ENCODE results near the gene NGF. TPM values are rescaled to one million over a fixed set of nuclear protein-coding genes. Genes with fewer than 3 reads are reported as not detected.
A peak's percentile ranks its signal among the peaks of the same experiment; 100 is the strongest.

Gene NGF
- total RNA-seq, 1 donor from 2014 or later: 2.7 TPM

- peak overlapping the region; percentile 93 for H3K27ac ChIP-seq
- intact Hi-C loops (cut with DNase I): loop anchor here (2.0 to 10.0 kb wide), 2 partner anchors 50 to 98 kb away; no protein-coding TSS in a partner anchor
- DNase-seq (ENCODE audit: extremely low spot score in 2 of 2): peak in 1 of 2 donors; percentile 96
- H3K4me3 ChIP-seq: no peak overlapping the region
- no peaks in the 10 kb centered on the region for H3K27me3 ChIP-seq
- H3K4me1 ChIP-seq: peaks cover 66% of the 10 kb centered on the region
- TF ChIP-seq POLR2A (IDR thresholded peaks at IDR 0.05): no peak
- no peak for TF ChIP-seq CTCF (IDR thresholded peaks at IDR 0.05)
- TF ChIP-seq POLR2AphosphoS5 (IDR thresholded peaks at IDR 0.05; ENCODE audit: insufficient read depth in 1 of 2, low read depth in 1 of 2): peak; percentile 54 to 87
- H3K9me3 ChIP-seq: no peaks in the 10 kb centered on the region
- no peaks in the 10 kb centered on the region for H3K36me3 ChIP-seq
Observed at GRCh38 chr1:115282807-115283208, 55.2 kb downstream of the NGF start.

GRCh38 chr1:115281143-115281542 lies 56.9 kb downstream of the NGF start:
- DNase-seq (ENCODE audit: extremely low spot score in 2 of 2): no peak
- intact Hi-C loops (cut with DNase I): loop anchor here (10.0 kb wide), 1 partner anchor 96 kb away; no protein-coding TSS in a partner anchor
- Histone ChIP-seq H3K4me1 (peaks cover 64% of the 10 kb centered on the region), H3K27ac (no peak overlapping the region), H3K36me3 (no peaks in the 10 kb centered on the region), H3K9me3 (no peaks in the 10 kb centered on the region), H3K27me3 (no peaks in the 10 kb centered on the region), H3K4me3 (no peak overlapping the region)
- TF ChIP-seq CTCF (IDR thresholded peaks at IDR 0.05): no peak
- TF ChIP-seq POLR2A (IDR thresholded peaks at IDR 0.05): no peak
- no peak for TF ChIP-seq POLR2AphosphoS5 (IDR thresholded peaks at IDR 0.05; ENCODE audit: insufficient read depth in 1 of 2, low read depth in 1 of 2)

- no peaks in the 10 kb centered on the region for H3K36me3 ChIP-seq
- H3K4me3 ChIP-seq: no peak overlapping the region
- peak overlapping the region; percentile 11 for H3K27ac ChIP-seq
- intact Hi-C loops (cut with DNase I): loop anchor here (10.0 kb wide), 1 partner anchor 95 kb away; no protein-coding TSS in a partner anchor
- TF ChIP-seq CTCF (IDR thresholded peaks at IDR 0.05): no peak
- peak in 1 of 2 donors; percentile 63 for TF ChIP-seq POLR2AphosphoS5 (IDR thresholded peaks at IDR 0.05; ENCODE audit: insufficient read depth in 1 of 2, low read depth in 1 of 2)
- H3K9me3 ChIP-seq: no peaks in the 10 kb centered on the region
- H3K27me3 ChIP-seq: no peaks in the 10 kb centered on the region
- peaks cover 54% of the 10 kb centered on the region for H3K4me1 ChIP-seq
- DNase-seq (ENCODE audit: extremely low spot score in 2 of 2): no peak
Observed at GRCh38 chr1:115280064-115280463, 58.0 kb downstream of the NGF start.

- H3K9me3 ChIP-seq: no peaks in the 10 kb centered on the region
- no peak overlapping the region for H3K4me3 ChIP-seq
- H3K4me1 ChIP-seq: peaks cover 35% of the 10 kb centered on the region
- DNase-seq (ENCODE audit: extremely low spot score in 2 of 2): no peak
- intact Hi-C loops (cut with DNase I): no loop called here
- H3K36me3 ChIP-seq: no peaks in the 10 kb centered on the region
- no peak for TF ChIP-seq CTCF (IDR thresholded peaks at IDR 0.05)
- TF ChIP-seq POLR2A (IDR thresholded peaks at IDR 0.05): no peak
- no peak for TF ChIP-seq POLR2AphosphoS5 (IDR thresholded peaks at IDR 0.05; ENCODE audit: insufficient read depth in 1 of 2, low read depth in 1 of 2)
- H3K27me3 ChIP-seq: no peaks in the 10 kb centered on the region
- peak overlapping the region; percentile 11 for H3K27ac ChIP-seq
Observed at GRCh38 chr1:115278211-115278610, 59.8 kb downstream of the NGF start.

GRCh38 chr1:115277276-115277675 lies 60.8 kb downstream of the NGF start:
- peaks cover 29% of the 10 kb centered on the region for H3K4me1 ChIP-seq
- H3K27ac ChIP-seq: no peak overlapping the region
- intact Hi-C loops (cut with DNase I): no loop called here
- TF ChIP-seq POLR2AphosphoS5 (IDR thresholded peaks at IDR 0.05; ENCODE audit: insufficient read depth in 1 of 2, low read depth in 1 of 2) (no peak), CTCF (IDR thresholded peaks at IDR 0.05) (no peak), POLR2A (IDR thresholded peaks at IDR 0.05) (no peak)
- H3K9me3 ChIP-seq: no peaks in the 10 kb centered on the region
- DNase-seq (ENCODE audit: extremely low spot score in 2 of 2): no peak
- H3K36me3 ChIP-seq: no peaks in the 10 kb centered on the region
- no peaks in the 10 kb centered on the region for H3K27me3 ChIP-seq
- H3K4me3 ChIP-seq: no peak overlapping the region
